Naive thymus-derived CD4-positive, alpha-beta T cell (primary cell): Measurements from ENCODE around the gene STH. TPM values are rescaled to one million over a fixed set of nuclear protein-coding genes. Genes with fewer than 3 reads are reported as not detected.
"Not testable (repeated sequence)": the region's sequence is repeated elsewhere in the genome, so short reads cannot be mapped to it uniquely, and the experiment has no call there.

Experiments used
- ATAC-seq: fragments of 150-1000 bp; cut with Tn5 transposase; 2 replicates; pipeline ENCODE4 v1.10.0; 2021; ENCODE audit warnings: mild to moderate bottlenecking, moderate library complexity
- CTCF ChIA-PET: fragments of 350-600 bp; sonication (Branson Sonifier 250); formaldehyde crosslinking; loops from one replicate; lab custom pipeline; 2021; ENCODE audit warnings: antibody characterized with exemption; lab: Charles Lee
- POLR2A ChIA-PET: fragments of 350-600 bp; sonication (Branson Sonifier 250); formaldehyde crosslinking; loops from one replicate; lab custom pipeline; 2021; ENCODE audit warnings: antibody characterized with exemption, inconsistent platforms; lab: Charles Lee
- DNase-seq, 9 donors: peaks; one replicate each; pipeline versions ENCODE4 v3.0.0 to v3.0.0-alpha.2; 2020 to 2022; ENCODE audit warnings: mixed read lengths in 1 of 9
- H3K27ac ChIP-seq: one replicate; pipeline ENCODE4 v1.7.0; 2013; ENCODE audit warnings: mild to moderate bottlenecking, low read depth, low read length, moderate library complexity
- H3K27me3 ChIP-seq, 2 donors: one replicate each; pipeline ENCODE4 v1.7.0; 2013; ENCODE audit warnings: low read length in 2 of 2, mild to moderate bottlenecking in 2 of 2, moderate library complexity in 2 of 2; ENCODE audit not compliant: control insufficient read depth in 2 of 2, insufficient read depth in 2 of 2
- H3K36me3 ChIP-seq, 3 experiments: 1 replicate in 2 of 3; 2 replicates in 1 of 3; pipeline ENCODE4 v1.7.0; 2013; ENCODE audit warnings: low read length in 3 of 3, mild to moderate bottlenecking in 3 of 3, moderate library complexity in 1 of 3; ENCODE audit not compliant: insufficient read depth in 3 of 3, control insufficient read depth in 2 of 3
- H3K4me1 ChIP-seq, 2 donors: one replicate each; pipeline ENCODE4 v1.7.0; 2013; ENCODE audit warnings: low read length in 2 of 2, mild to moderate bottlenecking in 2 of 2, moderate library complexity in 1 of 2; ENCODE audit not compliant: control insufficient read depth in 2 of 2, insufficient read depth in 2 of 2
- H3K4me3 ChIP-seq: 2 replicates; pipeline ENCODE4 v1.7.0; 2013; ENCODE audit warnings: mild to moderate bottlenecking, low read length
- H3K9me3 ChIP-seq, 3 experiments: 1 replicate in 2 of 3; 2 replicates in 1 of 3; pipeline ENCODE4 v1.7.0; 2013; ENCODE audit warnings: low read length in 3 of 3; ENCODE audit not compliant: control insufficient read depth in 2 of 3
- H3K27ac Mint-ChIP-seq, 9 donors: one replicate each; pipeline ENCODE4 v1.8.0; 2020 to 2022; ENCODE audit warnings: mixed read lengths in 9 of 9, mild to moderate bottlenecking in 8 of 9, moderate library complexity in 5 of 9, inconsistent platforms in 2 of 9
- H3K27me3 Mint-ChIP-seq, 5 donors: one replicate each; pipeline ENCODE4 v1.8.0; 2021 to 2022; ENCODE audit warnings: mixed read lengths in 5 of 5, mild to moderate bottlenecking in 1 of 5
- H3K36me3 Mint-ChIP-seq, 5 donors: one replicate each; pipeline ENCODE4 v1.8.0; 2020 to 2022; ENCODE audit warnings: mixed read lengths in 5 of 5, mild to moderate bottlenecking in 3 of 5, inconsistent platforms in 1 of 5
- H3K4me1 Mint-ChIP-seq, 7 donors: one replicate each; pipeline ENCODE4 v1.8.0; 2020 to 2022; ENCODE audit warnings: mixed read lengths in 7 of 7, mild to moderate bottlenecking in 3 of 7, inconsistent platforms in 1 of 7
- H3K4me3 Mint-ChIP-seq, 10 donors: one replicate each; pipeline ENCODE4 v1.8.0; 2020 to 2022; ENCODE audit warnings: mild to moderate bottlenecking in 10 of 10, mixed read lengths in 10 of 10, moderate library complexity in 6 of 10, inconsistent platforms in 2 of 10
- H3K9me3 Mint-ChIP-seq, 11 donors: one replicate each; pipeline ENCODE4 v1.8.0; 2020 to 2022; ENCODE audit warnings: mixed read lengths in 11 of 11, mild to moderate bottlenecking in 4 of 11, inconsistent platforms in 1 of 11, moderate library complexity in 1 of 11
- intact Hi-C, 2 donors: fragments of 100-400 bp; cut with micrococcal nuclease; formaldehyde crosslinking; loops; one replicate each; pipeline ENCODE4 v1.15.1; 2023
- polyA plus RNA-seq, 2 donors: library from polyadenylated mRNA; unstranded; fragments of 300-500 nt; fragmentation: Illumina TruSeq; gene quantifications; one replicate each; pipeline ENCODE4 v1.2.3, GENCODE V29; 2021
- total RNA-seq, 6 experiments: library from RNA in 5 of 6; stranded (reverse) in 5 of 6; gene quantifications; 1 replicate in 5 of 6; 2 replicates in 1 of 6; pipeline ENCODE4 v1.2.3 and lab custom pipeline; 2021 to 2026

Gene STH
- total and polyA plus RNA-seq, 7 experiments from 2014 or later: not detected

- Histone ChIP-seq H3K9me3 (no peaks in the 10 kb centered on the region), H3K36me3 (no peaks in the 10 kb centered on the region), H3K4me1 (peaks cover 0 to 2% of the 10 kb centered on the region in 2 donors), H3K4me3 (no peak overlapping the region), H3K27ac (no peak overlapping the region), H3K27me3 (peaks cover 0 to 2% of the 10 kb centered on the region in 2 donors)
- ATAC-seq (no peak), DNase-seq (no peak)
- Mint-ChIP-seq H3K4me3 (no peak overlapping the region), H3K9me3 (peaks cover 0 to 2% (median 0%) of the 10 kb centered on the region in 11 donors), H3K36me3 (no peaks in the 10 kb centered on the region), H3K4me1 (peaks cover 0 to 7% (median 0%) of the 10 kb centered on the region in 7 donors), H3K27me3 (peaks cover 22 to 34% (median 26%) of the 10 kb centered on the region in 5 donors), H3K27ac (no peak overlapping the region)
- ChIA-PET POLR2A (no interaction called here), CTCF (no interaction called here)
- intact Hi-C loops: no loop called here
Observed at GRCh38 chr17:45953561-45953960, 45.5 kb upstream of the STH start.

DNA sequence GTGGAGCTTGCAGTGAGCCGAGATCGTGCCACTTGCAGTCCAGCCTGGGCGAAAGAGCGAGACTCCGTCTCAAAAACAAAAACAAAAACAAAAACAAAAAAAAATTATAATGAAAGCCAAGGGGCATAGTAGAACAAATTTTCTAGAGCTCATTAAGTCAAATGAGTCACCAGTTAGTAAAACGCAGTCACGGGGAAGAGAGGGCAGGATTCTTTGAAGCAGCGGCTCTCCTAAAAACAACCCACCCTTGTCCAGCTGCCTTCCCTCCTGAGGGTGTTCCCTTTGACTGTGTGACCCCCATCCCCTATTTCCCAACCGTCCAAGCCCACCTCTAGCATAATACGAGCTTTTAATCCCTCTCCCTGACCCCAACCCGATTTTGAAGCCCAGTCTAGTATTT is 44.1 kb upstream of the STH start:
- peaks cover 16 to 28% (median 19%) of the 10 kb centered on the region in 5 donors for H3K27me3 Mint-ChIP-seq
- intact Hi-C loops: no loop called here
- Histone ChIP-seq H3K9me3 (no peaks in the 10 kb centered on the region), H3K4me3 (no peak overlapping the region), H3K36me3 (no peaks in the 10 kb centered on the region), H3K27me3 (no peaks in the 10 kb centered on the region), H3K4me1 (no peaks in the 10 kb centered on the region), H3K27ac (no peak overlapping the region)
- H3K4me1 Mint-ChIP-seq: no peaks in the 10 kb centered on the region
- ATAC-seq (no peak), DNase-seq (no peak)
- H3K4me3 Mint-ChIP-seq: no peak overlapping the region
- CTCF ChIA-PET: no interaction called here
- POLR2A ChIA-PET: no interaction called here
- H3K27ac Mint-ChIP-seq: no peak overlapping the region
- H3K36me3 Mint-ChIP-seq: no peaks in the 10 kb centered on the region
- peaks cover 0 to 2% (median 0%) of the 10 kb centered on the region in 11 donors for H3K9me3 Mint-ChIP-seq

DNA sequence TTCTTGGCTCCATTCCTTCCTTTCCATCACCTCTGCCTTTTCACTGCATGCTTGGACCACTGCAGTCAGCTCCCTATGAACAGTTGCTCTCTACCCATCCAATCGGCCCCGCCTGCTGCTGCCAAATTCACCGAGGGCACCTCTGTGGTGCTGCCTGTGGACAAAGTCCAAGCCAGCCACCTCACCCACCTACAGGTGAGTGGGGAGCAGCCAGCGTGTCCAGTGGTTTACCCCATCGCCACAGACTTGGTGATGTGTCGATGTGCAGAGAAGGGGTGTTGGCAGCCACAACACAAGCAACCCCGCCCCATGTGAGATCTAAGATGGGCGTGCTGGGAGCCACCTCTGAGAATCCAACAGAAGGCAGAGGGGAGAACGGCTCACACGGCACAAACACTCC is 43.7 kb upstream of the STH start:
- Mint-ChIP-seq H3K4me1 (no peaks in the 10 kb centered on the region), H3K4me3 (no peak overlapping the region), H3K27me3 (peaks cover 14 to 24% (median 16%) of the 10 kb centered on the region in 5 donors), H3K27ac (no peak overlapping the region), H3K9me3 (peaks cover 0 to 2% (median 0%) of the 10 kb centered on the region in 11 donors), H3K36me3 (no peaks in the 10 kb centered on the region)
- ChIA-PET CTCF (no interaction called here), POLR2A (no interaction called here)
- H3K27ac ChIP-seq: no peak overlapping the region
- no peak for ATAC-seq
- H3K4me1 ChIP-seq: no peaks in the 10 kb centered on the region
- intact Hi-C loops: no loop called here
- H3K36me3 ChIP-seq: no peaks in the 10 kb centered on the region
- no peaks in the 10 kb centered on the region for H3K27me3 ChIP-seq
- DNase-seq: no peak
- no peaks in the 10 kb centered on the region for H3K9me3 ChIP-seq
- H3K4me3 ChIP-seq: no peak overlapping the region

DNA sequence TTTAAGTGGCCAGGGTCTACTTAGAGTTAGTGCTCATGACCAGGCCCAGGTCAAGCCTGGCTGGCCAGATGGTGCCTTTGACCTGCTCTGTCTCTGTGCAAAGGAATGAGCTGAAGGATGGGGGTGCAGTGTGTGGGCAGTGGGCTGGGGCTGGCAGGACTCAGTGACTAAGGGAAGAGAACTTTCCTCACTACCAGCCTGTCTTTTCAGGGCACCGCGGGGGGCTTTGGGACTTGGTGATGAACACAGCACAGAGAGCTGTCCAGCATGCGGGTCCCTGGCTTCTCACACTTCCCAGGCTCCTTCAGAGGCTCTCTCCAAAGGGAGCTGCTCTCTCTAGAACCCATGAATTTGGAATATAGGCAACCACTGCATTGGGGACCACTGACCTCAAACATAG is 43.0 kb upstream of the STH start:
- POLR2A ChIA-PET: no interaction called here
- Histone ChIP-seq H3K27me3 (no peaks in the 10 kb centered on the region), H3K4me1 (no peaks in the 10 kb centered on the region), H3K9me3 (no peaks in the 10 kb centered on the region), H3K4me3 (no peak overlapping the region), H3K36me3 (no peaks in the 10 kb centered on the region), H3K27ac (no peak overlapping the region)
- no peaks in the 10 kb centered on the region for H3K4me1 Mint-ChIP-seq
- H3K4me3 Mint-ChIP-seq: no peak overlapping the region
- no peak for DNase-seq
- intact Hi-C loops: no loop called here
- CTCF ChIA-PET: no interaction called here
- no peaks in the 10 kb centered on the region for H3K36me3 Mint-ChIP-seq
- no peak for ATAC-seq
- peaks cover 0 to 2% (median 0%) of the 10 kb centered on the region in 11 donors for H3K9me3 Mint-ChIP-seq
- peaks cover 7 to 18% (median 11%) of the 10 kb centered on the region in 5 donors for H3K27me3 Mint-ChIP-seq
- no peak overlapping the region for H3K27ac Mint-ChIP-seq

DNA sequence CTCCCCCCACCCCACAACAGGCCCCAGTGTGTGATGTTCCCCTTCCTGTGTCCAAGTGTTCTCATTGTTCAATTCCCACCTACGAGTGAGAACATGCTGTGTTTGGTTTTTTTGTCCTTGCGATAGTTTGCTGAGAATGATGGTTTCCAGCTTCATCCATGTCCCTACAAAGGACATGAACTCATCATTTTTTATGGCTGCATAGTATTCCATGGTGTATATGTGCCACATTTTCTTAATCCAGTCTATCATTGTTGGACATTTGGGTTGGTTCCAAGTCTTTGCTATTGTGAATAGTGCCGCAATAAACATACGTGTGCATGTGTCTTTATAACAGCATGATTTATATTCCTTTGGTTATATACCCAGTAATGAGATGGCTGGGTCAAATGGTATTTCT is 42.3 kb upstream of the STH start:
- H3K9me3 ChIP-seq, H3K27ac ChIP-seq, POLR2A ChIA-PET, H3K27ac Mint-ChIP-seq, CTCF ChIA-PET, H3K9me3 Mint-ChIP-seq, DNase-seq, intact Hi-C loops, ATAC-seq, H3K4me3 ChIP-seq, H3K27me3 ChIP-seq, H3K36me3 Mint-ChIP-seq, H3K36me3 ChIP-seq, H3K4me3 Mint-ChIP-seq, H3K4me1 ChIP-seq, H3K4me1 Mint-ChIP-seq: not testable (repeated sequence)
- H3K27me3 Mint-ChIP-seq: peaks cover under 1 to 13% (median 5%) of the 10 kb centered on the region in 5 donors

DNA sequence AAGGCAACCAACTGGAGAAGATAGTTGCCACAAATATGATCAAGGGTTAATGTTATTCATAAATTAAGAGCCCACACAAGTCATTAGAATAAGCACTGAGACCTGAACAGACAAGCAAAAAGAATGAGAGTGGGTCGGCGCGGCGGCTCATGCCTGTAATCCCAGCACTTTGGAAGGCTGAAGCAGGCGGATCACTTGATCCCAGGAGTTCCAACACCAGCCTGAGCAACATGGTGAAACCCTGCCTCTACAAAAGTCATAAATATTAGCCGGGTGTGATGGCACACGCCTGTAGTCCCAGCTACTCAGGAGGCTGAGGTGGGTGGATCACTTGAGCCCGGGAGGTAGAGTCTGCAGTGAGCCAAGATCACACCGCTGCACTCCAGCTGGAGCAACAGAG is 40.7 kb upstream of the STH start:
- ChIA-PET CTCF (no interaction called here), POLR2A (no interaction called here)
- H3K4me3 ChIP-seq: no peak overlapping the region
- intact Hi-C loops: no loop called here
- Mint-ChIP-seq H3K4me3 (no peak overlapping the region), H3K4me1 (no peaks in the 10 kb centered on the region), H3K27ac (no peak overlapping the region), H3K9me3 (no peaks in the 10 kb centered on the region), H3K36me3 (no peaks in the 10 kb centered on the region), H3K27me3 (peaks cover 0 to 7% (median 0%) of the 10 kb centered on the region in 5 donors)
- H3K4me1 ChIP-seq: no peaks in the 10 kb centered on the region
- ATAC-seq (no peak), DNase-seq (no peak)
- no peaks in the 10 kb centered on the region for H3K36me3 ChIP-seq
- H3K27ac ChIP-seq: no peak overlapping the region
- H3K27me3 ChIP-seq: no peaks in the 10 kb centered on the region
- no peaks in the 10 kb centered on the region for H3K9me3 ChIP-seq

GRCh38 chr17:45958994-45959665 is 39.9 kb upstream of the STH start:
- H3K9me3 Mint-ChIP-seq: no peaks in the 10 kb centered on the region
- CTCF ChIA-PET: no interaction called here

More at GRCh38 chr17:45958994-45959665, 39.9 kb upstream of the STH start:
- no peak for DNase-seq
- Mint-ChIP-seq H3K4me3 (no peak overlapping the region), H3K27me3 (peaks cover 0 to 4% (median 0%) of the 10 kb centered on the region in 5 donors), H3K4me1 (no peaks in the 10 kb centered on the region), H3K36me3 (no peaks in the 10 kb centered on the region), H3K27ac (no peak overlapping the region)
- Histone ChIP-seq H3K27ac (no peak overlapping the region), H3K4me1 (no peaks in the 10 kb centered on the region), H3K36me3 (no peaks in the 10 kb centered on the region), H3K9me3 (no peaks in the 10 kb centered on the region), H3K27me3 (no peaks in the 10 kb centered on the region), H3K4me3 (no peak overlapping the region)
- intact Hi-C loops: no loop called here
- no peak for ATAC-seq
- POLR2A ChIA-PET: no interaction called here
